HEK293 (cell line): ENCODE results near the gene PRRT2.

Experiments used
- BCL11A ChIP-seq: fragments of 450-650 bp; formaldehyde crosslinking; IDR thresholded peaks from 2 replicates; pipeline ENCODE4 v1.5.1; 2016; ENCODE audit warnings: low read depth, missing biosample characterization, missing genetic modification characterization
- FEZF1 ChIP-seq: fragments of 450-650 bp; formaldehyde crosslinking; IDR thresholded peaks from 2 replicates; pipeline ENCODE4 v1.5.1; 2016; ENCODE audit warnings: missing biosample characterization, missing genetic modification characterization
- GLI2 ChIP-seq: fragments of 450-650 bp; formaldehyde crosslinking; IDR thresholded peaks from 2 replicates; pipeline ENCODE4; 2017; ENCODE audit warnings: missing biosample characterization, missing genetic modification characterization, low read depth, borderline replicate concordance
- KLF1 ChIP-seq: fragments of 450-650 bp; formaldehyde crosslinking; IDR thresholded peaks from 2 replicates; pipeline ENCODE4 v1.5.1; 2016; ENCODE audit warnings: missing biosample characterization, missing genetic modification characterization
- KLF17 ChIP-seq: fragments of 450-650 bp; formaldehyde crosslinking; IDR thresholded peaks from 2 replicates; pipeline ENCODE4 v1.5.1; 2016; ENCODE audit warnings: missing biosample characterization, missing genetic modification characterization
- OSR2 ChIP-seq: fragments of 450-650 bp; formaldehyde crosslinking; IDR thresholded peaks from 2 replicates; pipeline ENCODE4 v1.5.1; 2016; ENCODE audit warnings: missing biosample characterization, missing genetic modification characterization
- PRDM2 ChIP-seq: fragments of 450-650 bp; formaldehyde crosslinking; IDR thresholded peaks from 2 replicates; pipeline ENCODE4 v1.5.1; 2016; ENCODE audit warnings: missing biosample characterization, missing genetic modification characterization, borderline replicate concordance
- RBAK ChIP-seq: fragments of 450-650 bp; formaldehyde crosslinking; IDR thresholded peaks from 2 replicates; pipeline ENCODE4 v1.5.1; 2016; ENCODE audit warnings: missing biosample characterization, missing genetic modification characterization
- REPIN1 ChIP-seq: fragments of 450-650 bp; formaldehyde crosslinking; IDR thresholded peaks from 2 replicates; pipeline ENCODE4 v1.5.1; 2017; ENCODE audit warnings: missing biosample characterization, missing genetic modification characterization, low read depth
- ZBTB17 ChIP-seq: fragments of 450-650 bp; formaldehyde crosslinking; IDR thresholded peaks from 2 replicates; pipeline ENCODE4 v1.5.1; 2016; ENCODE audit warnings: missing biosample characterization, missing genetic modification characterization
- ZBTB26 ChIP-seq: fragments of 450-650 bp; formaldehyde crosslinking; optimal IDR thresholded peaks from 2 replicates; pipeline ENCODE3; 2016; ENCODE audit warnings: missing biosample characterization, mild to moderate bottlenecking, missing genetic modification characterization
- ZFHX2 ChIP-seq: fragments of 450-650 bp; formaldehyde crosslinking; conservative IDR thresholded peaks from 2 replicates; pipeline ENCODE4 v1.5.1; 2016; ENCODE audit warnings: missing biosample characterization, missing genetic modification characterization
- ZFP37 ChIP-seq: fragments of 450-650 bp; formaldehyde crosslinking; IDR thresholded peaks from 2 replicates; pipeline ENCODE4 v1.5.1; 2016; ENCODE audit warnings: missing biosample characterization, missing genetic modification characterization
- ZNF132 ChIP-seq: fragments of 450-650 bp; formaldehyde crosslinking; IDR thresholded peaks from 2 replicates; pipeline ENCODE4 v1.5.1; 2017; ENCODE audit warnings: missing biosample characterization, missing genetic modification characterization, borderline replicate concordance
- ZNF140 ChIP-seq: fragments of 450-650 bp; formaldehyde crosslinking; IDR thresholded peaks from 2 replicates; pipeline ENCODE4 v1.5.1; 2016; ENCODE audit warnings: missing biosample characterization, missing genetic modification characterization
- ZNF175 ChIP-seq: fragments of 450-650 bp; formaldehyde crosslinking; IDR thresholded peaks from 2 replicates; pipeline ENCODE4 v1.5.1; 2016; ENCODE audit warnings: missing biosample characterization, missing genetic modification characterization
- ZNF184 ChIP-seq: fragments of 450-650 bp; IDR thresholded peaks from 2 replicates; pipeline ENCODE4 v1.5.1; 2018; ENCODE audit warnings: missing biosample characterization, mild to moderate bottlenecking, missing genetic modification characterization
- ZNF423 ChIP-seq: fragments of 450-650 bp; formaldehyde crosslinking; IDR thresholded peaks from 2 replicates; pipeline ENCODE4 v1.5.1; 2016; ENCODE audit warnings: missing biosample characterization, missing genetic modification characterization
- ZNF433 ChIP-seq: fragments of 450-650 bp; formaldehyde crosslinking; IDR thresholded peaks from 2 replicates; pipeline ENCODE4 v1.5.1; 2016; ENCODE audit warnings: missing biosample characterization, missing genetic modification characterization, low read depth
- ZNF449 ChIP-seq: fragments of 450-650 bp; formaldehyde crosslinking; IDR thresholded peaks from 2 replicates; pipeline ENCODE4 v1.5.1; 2017; ENCODE audit warnings: missing biosample characterization, mild to moderate bottlenecking, missing genetic modification characterization, moderate library complexity
- ZNF48 ChIP-seq: fragments of 450-650 bp; formaldehyde crosslinking; IDR thresholded peaks from 2 replicates; pipeline ENCODE4 v1.5.1; 2016; ENCODE audit warnings: missing biosample characterization, missing genetic modification characterization
- ZNF510 ChIP-seq: fragments of 450-650 bp; formaldehyde crosslinking; IDR thresholded peaks from 2 replicates; pipeline ENCODE4 v1.5.1; 2018; ENCODE audit warnings: mild to moderate bottlenecking, missing genetic modification characterization, missing biosample characterization; ENCODE audit not compliant: insufficient replicate concordance
- ZNF530 ChIP-seq: fragments of 450-650 bp; formaldehyde crosslinking; IDR thresholded peaks from 2 replicates; pipeline ENCODE4 v1.5.1; 2016; ENCODE audit warnings: low read depth, missing biosample characterization, missing genetic modification characterization
- ZNF660 ChIP-seq: fragments of 450-650 bp; IDR thresholded peaks from 2 replicates; pipeline ENCODE4 v1.5.1; 2018; ENCODE audit warnings: missing biosample characterization, mild to moderate bottlenecking, missing genetic modification characterization
- ZNF677 ChIP-seq: fragments of 450-650 bp; IDR thresholded peaks from 2 replicates; pipeline ENCODE4 v1.5.0; 2018; ENCODE audit warnings: missing biosample characterization, mild to moderate bottlenecking, missing genetic modification characterization, moderate library complexity
- ZNF76 ChIP-seq: fragments of 450-650 bp; formaldehyde crosslinking; IDR thresholded peaks from 2 replicates; pipeline ENCODE4; 2016; ENCODE audit warnings: low read depth, missing biosample characterization, missing genetic modification characterization, borderline replicate concordance
- ZSCAN4 ChIP-seq: fragments of 450-650 bp; formaldehyde crosslinking; IDR thresholded peaks from 2 replicates; pipeline ENCODE4 v1.5.1; 2017; ENCODE audit warnings: missing biosample characterization, missing genetic modification characterization
- ZXDB ChIP-seq: fragments of 450-650 bp; formaldehyde crosslinking; IDR thresholded peaks from 2 replicates; pipeline ENCODE4 v1.5.1; 2016; ENCODE audit warnings: missing biosample characterization, missing genetic modification characterization

Gene PRRT2

GRCh38 chr16:29804455-29805231 lies 7.3 kb upstream of the PRRT2 start (continued):
- TF ChIP-seq KLF17 (tag by site-specific recombination) = no peak
- no peak for TF ChIP-seq ZNF423 (tag by site-specific recombination)
- TF ChIP-seq ZNF48 = no peak
- TF ChIP-seq ZBTB26 (tag by site-specific recombination) = no peak
- TF ChIP-seq OSR2 (tag by site-specific recombination) = no peak; the same call in 1 of the 2 replicates
- no peak for TF ChIP-seq ZNF140 (tag by site-specific recombination)
- TF ChIP-seq ZFP37 = no peak
- TF ChIP-seq REPIN1 (tag by site-specific recombination) = 0 out of 2 replicates have a peak, but pooled peaks have one; percentile 34
- no peak for TF ChIP-seq GLI2
- TF ChIP-seq ZNF530 (tag by site-specific recombination) = no peak
- TF ChIP-seq ZFHX2 = no peak; the same call in 1 of the 2 replicates
- peak; percentile 6; the same call in 1 of the 2 replicates for TF ChIP-seq ZNF660 (tag by site-specific recombination)
- TF ChIP-seq ZNF132 (tag by site-specific recombination) = no peak
- TF ChIP-seq ZNF184 (tag by site-specific recombination) = no peak; the same call in 1 of the 2 replicates
- TF ChIP-seq ZNF433 (tag by site-specific recombination) = no peak
- TF ChIP-seq FEZF1 = no peak; the same call in 1 of the 2 replicates
- TF ChIP-seq ZSCAN4 (tag by site-specific recombination) = no peak
- no peak for TF ChIP-seq KLF1 (tag by site-specific recombination)
- TF ChIP-seq BCL11A (tag by site-specific recombination) = no peak
- no peak for TF ChIP-seq ZNF677
- TF ChIP-seq ZXDB (tag by site-specific recombination) = no peak
- TF ChIP-seq ZNF510 = no peak
- TF ChIP-seq ZNF175 (tag by site-specific recombination) = no peak
- TF ChIP-seq ZNF76 (tag by site-specific recombination) = peak; percentile 78; the same call in 1 of the 2 replicates
- peak; percentile 57; the same call in 1 of the 2 replicates for TF ChIP-seq ZBTB17 (tag by site-specific recombination)
- TF ChIP-seq RBAK = no peak
- TF ChIP-seq ZNF449 (tag by site-specific recombination) = no peak
- no peak for TF ChIP-seq PRDM2
